HG02970 (cell line): ENCODE data around the gene C6.

ENCODE experiments used
- ATAC-seq: cut with Tn5 transposase; IDR thresholded peaks from one replicate; pipeline ENCODE4 v1.9.1; 2021; ENCODE audit warnings: mild to moderate bottlenecking, moderate library complexity, moderate number of reproducible peaks; ENCODE audit not compliant: unreplicated experiment, low FRiP score

C6 gene

GRCh38 chr5:41143131-41143901 lies 70.0 kb downstream of the C6 start:
- no peak for ATAC-seq

DNA sequence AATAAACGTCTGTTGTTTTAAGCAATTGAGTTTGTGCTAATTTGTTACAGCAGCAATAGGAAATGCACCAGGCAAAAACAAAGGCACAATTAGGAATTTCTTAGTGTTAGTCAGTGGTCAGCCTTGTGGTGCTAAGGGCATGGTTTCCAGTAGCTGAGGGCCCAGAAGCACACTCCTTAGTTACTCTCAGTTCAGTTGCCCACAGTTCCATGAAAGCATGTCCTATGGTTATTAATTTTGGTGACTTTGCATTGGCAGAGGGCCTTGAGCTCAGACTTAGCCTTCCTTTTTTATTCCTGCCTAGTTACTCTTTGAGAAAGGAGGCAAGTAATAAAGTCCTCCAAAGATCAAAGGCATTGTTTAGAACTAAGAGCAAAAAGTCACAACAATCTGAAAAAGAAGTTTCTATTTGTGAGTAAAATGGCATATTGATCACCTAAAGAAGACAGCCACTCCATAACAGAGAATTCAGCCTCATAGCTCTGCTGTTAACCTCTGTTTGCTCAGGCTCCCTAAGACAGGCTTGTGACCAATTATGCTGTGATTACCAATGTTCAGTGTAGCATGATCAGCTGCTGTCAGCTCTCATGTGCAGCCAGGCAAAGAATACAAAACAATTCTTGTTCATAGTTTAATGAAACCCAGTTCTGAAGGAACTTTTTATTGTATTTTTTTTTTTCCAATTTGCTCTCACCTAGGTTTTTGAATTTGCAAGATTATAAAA lies 85.2 kb downstream of the C6 start:
- no peak for ATAC-seq

DNA sequence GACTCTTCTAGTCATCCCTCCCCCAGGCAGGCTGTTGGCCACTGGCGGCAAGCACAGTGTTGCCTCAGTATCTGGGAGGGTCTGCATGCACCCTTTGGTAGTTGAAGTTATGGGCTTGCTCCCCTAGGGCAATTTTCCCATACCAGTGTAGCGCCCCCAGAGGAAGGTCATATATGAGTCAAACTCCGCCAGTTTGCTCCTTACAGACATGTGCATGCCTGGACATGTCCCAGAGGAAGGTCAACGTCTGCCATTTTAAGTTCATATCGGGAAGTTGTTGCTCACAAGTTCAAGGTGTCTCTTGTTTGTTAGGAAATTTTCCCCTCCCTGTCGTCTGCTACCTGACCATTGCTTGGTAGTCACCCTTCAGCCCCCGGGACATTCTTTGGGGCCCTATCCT lies 90.9 kb downstream of the C6 start:
- no peak for ATAC-seq

- ATAC-seq, result no peak
Observed at GRCh38 chr5:41120600-41120999, 92.7 kb downstream of the C6 start.

DNA sequence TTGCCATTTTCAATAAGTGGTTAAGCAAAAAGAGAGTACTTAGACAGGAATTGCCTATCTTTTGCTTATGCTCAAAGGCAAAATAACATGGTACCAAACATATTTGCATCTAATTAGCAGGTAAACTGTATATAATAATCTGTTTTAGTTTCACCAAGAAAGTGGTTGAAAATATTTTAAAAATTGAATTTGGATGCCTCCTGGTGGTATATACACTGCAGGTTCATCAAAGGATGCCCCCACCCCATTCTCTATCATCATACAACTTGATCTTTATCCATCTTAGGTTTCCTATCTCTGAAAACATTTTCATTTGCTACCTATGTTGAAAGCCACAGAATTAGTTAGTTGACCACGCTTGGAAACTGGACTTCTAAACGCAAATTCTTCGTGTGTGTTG lies 95.2 kb downstream of the C6 start:
- ATAC-seq, result no peak

- ATAC-seq, result no peak
Observed at GRCh38 chr5:41115281-41115680, 98.1 kb downstream of the C6 start.

GRCh38 chr5:41112486-41113455 lies 100.6 kb downstream of the C6 start:
- no peak for ATAC-seq

GRCh38 chr5:41109186-41109585 lies 104.1 kb downstream of the C6 start:
- ATAC-seq, result no peak

- ATAC-seq, result no peak
Observed at GRCh38 chr5:41102341-41102740, 111.0 kb downstream of the C6 start.

GRCh38 chr5:41097642-41098041 lies 115.7 kb downstream of the C6 start:
- no peak for ATAC-seq

- no peak for ATAC-seq
Observed at GRCh38 chr5:41095324-41096101, 117.8 kb downstream of the C6 start.

DNA sequence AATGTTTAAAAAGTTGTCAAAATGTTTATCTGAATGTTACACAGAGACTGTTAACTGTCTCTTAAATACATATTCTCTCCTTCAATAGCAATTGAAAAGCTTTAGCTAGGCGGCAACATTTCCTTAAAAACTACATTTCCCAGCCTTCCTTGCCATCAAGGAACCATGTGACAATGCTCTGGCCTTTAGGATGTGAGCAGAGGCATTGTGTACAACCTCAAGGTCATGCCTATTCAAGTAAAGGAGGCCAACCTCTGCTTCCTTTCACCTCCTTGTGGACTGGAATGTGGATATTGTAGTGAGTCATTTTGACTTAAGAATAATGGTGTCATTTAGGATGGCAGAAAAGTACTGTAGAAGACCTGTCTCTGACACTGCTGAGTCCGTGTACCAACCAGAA lies 118.5 kb downstream of the C6 start:
- no peak for ATAC-seq

DNA sequence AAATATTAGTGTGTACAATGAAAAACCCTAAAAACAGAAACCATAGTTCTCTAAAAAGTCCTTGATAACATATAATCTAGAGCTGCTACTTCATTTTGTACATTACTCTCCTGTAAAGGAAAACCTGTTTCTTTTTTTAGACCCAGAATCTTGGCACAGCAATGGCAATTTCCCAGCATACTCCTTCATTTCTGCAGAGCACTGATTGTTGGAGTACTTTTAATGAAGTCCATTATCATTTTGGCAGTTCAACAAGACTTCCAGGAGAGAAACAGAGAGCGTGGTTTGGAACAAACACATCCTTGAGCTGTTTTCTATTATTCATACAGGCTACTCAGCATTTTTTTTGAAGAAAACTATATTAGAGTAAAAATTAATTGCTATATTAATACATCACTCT lies 119.5 kb downstream of the C6 start:
- ATAC-seq, result no peak
